ENCODE results near the gene SARM1. TPM values are rescaled to one million over a fixed set of nuclear protein-coding genes. Genes with fewer than 3 reads are reported as not detected.

Gene SARM1
- total RNA-seq = 10 to 100 TPM; 30.1 to 33.7 TPM

DNA sequence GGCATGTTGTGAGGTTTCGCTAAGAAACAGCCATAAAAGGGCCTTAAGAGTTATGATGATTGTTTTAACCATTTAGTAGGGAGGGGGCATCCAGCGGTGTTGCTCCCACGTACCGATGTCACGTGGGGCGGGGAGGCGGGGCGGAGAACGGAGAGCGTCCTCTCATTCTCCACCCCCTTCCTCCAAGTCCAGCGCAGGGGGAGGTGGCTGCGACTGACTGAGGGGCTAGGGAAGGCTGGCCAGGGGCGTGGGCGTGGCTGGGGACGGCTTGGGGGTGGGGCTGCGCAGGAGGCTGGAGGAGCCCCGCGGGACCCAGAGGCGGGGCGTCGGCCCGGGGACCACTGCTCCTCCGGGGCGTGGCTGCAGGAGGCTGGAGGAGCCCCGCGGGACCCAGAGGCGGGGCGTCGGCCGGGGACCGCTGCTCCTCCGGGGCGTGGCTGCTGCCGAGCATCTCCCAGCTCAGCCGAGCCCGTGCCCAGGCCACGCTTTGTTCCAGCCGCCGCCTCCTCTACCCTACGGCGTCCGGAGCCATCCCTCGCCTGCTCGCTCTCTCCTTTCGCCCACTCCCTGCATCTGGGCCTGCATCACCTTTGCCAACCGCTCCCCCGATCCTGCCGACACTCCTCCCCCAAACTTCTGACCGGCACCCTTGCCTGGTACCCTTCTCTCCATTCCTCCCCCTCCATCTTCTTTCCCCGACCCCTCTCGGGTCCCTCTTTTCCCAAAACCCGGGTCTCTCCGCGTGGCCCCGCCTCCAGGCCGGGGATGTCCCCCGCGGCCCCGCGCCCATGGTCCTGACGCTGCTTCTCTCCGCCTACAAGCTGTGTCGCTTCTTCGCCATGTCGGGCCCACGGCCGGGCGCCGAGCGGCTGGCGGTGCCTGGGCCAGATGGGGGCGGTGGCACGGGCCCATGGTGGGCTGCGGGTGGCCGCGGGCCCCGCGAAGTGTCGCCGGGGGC lies at the start of gene SARM1:
Gene SARM1, plus strand, starts transcription at position 450 of the 958 bp plus-strand sequence. Its CDS starts 339 bp downstream, at position 789.
- peak; percentile 92 for ATAC-seq (replicated peaks)
- peak within 1 kb of the TSS; percentile 90 for H3K4me3 Mint-ChIP-seq
- H3K36me3 Mint-ChIP-seq (ENCODE audit: low read depth) = peaks cover 26% of the 10 kb centered on the region
- no peaks in the 10 kb centered on the region for H3K9me3 Mint-ChIP-seq
- H3K27me3 Mint-ChIP-seq = no peaks in the 10 kb centered on the region
- H3K4me1 Mint-ChIP-seq = peaks cover 7% of the 10 kb centered on the region
- H3K27ac Mint-ChIP-seq = peak within 1 kb of the TSS; percentile 97

DNA sequence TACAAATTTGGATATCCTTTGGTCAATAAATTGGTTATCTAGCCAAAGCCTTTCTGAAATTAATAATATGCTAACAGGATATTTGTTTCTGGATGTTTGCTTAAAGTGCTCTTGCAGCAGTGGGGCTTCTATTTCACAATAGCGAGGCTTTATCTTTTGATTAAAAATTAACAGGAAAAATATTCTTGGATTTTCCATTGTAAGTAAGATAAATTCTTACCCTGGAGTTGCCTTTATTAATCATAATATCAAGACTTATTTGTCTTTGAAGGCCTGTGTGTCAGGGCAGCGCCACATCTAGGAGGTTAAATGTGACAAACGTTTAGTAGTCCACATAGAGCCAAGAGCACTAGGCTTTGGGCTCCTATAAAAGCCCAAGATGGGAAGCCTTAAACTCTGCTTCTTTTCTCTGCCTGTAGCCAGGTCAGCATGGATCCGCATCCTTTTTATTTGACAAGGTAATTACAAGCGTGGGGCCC lies 47.2 kb upstream of the SARM1 start:
- H3K36me3 Mint-ChIP-seq (ENCODE audit: low read depth) = peaks cover 69% of the 10 kb centered on the region
- no peaks in the 10 kb centered on the region for H3K9me3 Mint-ChIP-seq
- no peak overlapping the region for H3K4me3 Mint-ChIP-seq
- H3K27me3 Mint-ChIP-seq = no peaks in the 10 kb centered on the region
- ATAC-seq (replicated peaks) = no peak
- no peak overlapping the region for H3K27ac Mint-ChIP-seq
- H3K4me1 Mint-ChIP-seq = peaks cover 32% of the 10 kb centered on the region

DNA sequence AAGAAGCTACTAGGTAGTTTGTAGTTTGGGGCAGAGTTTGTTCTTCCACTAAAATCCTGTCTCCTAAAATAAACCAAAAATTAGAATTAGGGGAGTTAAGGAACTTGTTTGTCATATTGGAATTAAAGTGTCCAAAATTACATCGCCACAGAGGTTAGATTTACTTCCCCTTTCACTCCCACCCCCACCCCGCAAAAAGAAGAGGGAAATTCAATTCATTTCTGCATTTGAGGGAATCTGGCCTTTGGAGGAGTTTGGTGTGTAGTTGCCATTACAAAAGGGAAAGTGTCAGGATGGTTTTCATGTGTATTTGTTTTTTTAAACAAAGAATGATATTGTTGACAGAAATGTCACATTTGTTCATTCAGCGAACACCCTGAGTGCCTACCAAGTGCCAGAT lies 46.7 kb upstream of the SARM1 start:
- no peak overlapping the region for H3K4me3 Mint-ChIP-seq
- H3K36me3 Mint-ChIP-seq (ENCODE audit: low read depth) = peaks cover 73% of the 10 kb centered on the region
- H3K27me3 Mint-ChIP-seq = no peaks in the 10 kb centered on the region
- no peak for ATAC-seq (replicated peaks)
- peaks cover 31% of the 10 kb centered on the region for H3K4me1 Mint-ChIP-seq
- H3K27ac Mint-ChIP-seq = no peak overlapping the region
- no peaks in the 10 kb centered on the region for H3K9me3 Mint-ChIP-seq

DNA sequence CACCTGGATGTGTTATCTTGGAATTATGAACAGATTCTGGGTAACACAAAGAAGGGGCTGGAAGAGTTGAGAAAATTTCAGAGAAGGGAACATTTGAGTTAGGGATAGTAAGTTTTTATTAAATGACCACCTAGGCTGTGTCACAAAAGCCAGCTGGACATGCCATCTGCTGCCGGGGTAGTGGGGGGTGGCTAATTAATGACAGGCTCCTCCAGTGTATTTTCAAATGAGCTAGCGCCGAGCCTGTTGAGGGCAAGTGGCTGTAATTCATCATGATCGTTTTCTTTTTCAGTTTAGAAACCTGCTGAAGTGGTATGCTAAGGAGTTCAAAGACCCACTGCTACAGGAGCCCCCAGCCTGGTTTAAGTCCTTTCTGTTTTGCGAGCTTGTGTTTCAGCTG lies 46.3 kb upstream of the SARM1 start:
- no peak overlapping the region for H3K4me3 Mint-ChIP-seq
- no peak for ATAC-seq (replicated peaks)
- H3K4me1 Mint-ChIP-seq = peaks cover 27% of the 10 kb centered on the region
- no peak overlapping the region for H3K27ac Mint-ChIP-seq
- no peaks in the 10 kb centered on the region for H3K9me3 Mint-ChIP-seq
- peaks cover 69% of the 10 kb centered on the region for H3K36me3 Mint-ChIP-seq (ENCODE audit: low read depth)
- no peaks in the 10 kb centered on the region for H3K27me3 Mint-ChIP-seq

DNA sequence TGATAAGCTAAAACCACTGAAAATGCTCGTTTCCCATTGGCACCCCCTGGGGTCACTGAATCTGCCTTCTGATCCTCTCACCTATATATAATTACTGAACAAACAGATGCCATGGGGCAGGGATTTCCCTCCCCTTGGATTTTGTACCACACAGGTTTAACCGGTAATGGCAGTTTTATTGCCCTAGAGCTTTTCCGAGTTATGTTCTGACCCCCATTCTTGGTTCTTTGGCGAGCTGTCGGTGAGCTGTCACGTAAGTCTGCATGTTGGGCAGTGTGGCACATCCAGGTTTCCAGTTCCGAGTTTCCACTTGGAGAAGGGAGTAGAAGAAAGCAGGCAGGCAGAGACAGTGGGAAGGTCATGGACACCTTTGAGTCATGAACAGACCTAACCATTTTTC lies 45.4 kb upstream of the SARM1 start:
- Mint-ChIP-seq H3K9me3 (no peaks in the 10 kb centered on the region), H3K4me1 (peaks cover 18% of the 10 kb centered on the region), H3K36me3 (ENCODE audit: low read depth) (peaks cover 63% of the 10 kb centered on the region), H3K27ac (peak overlapping the region; percentile 88), H3K4me3 (no peak overlapping the region), H3K27me3 (no peaks in the 10 kb centered on the region)
- no peak for ATAC-seq (replicated peaks)

DNA sequence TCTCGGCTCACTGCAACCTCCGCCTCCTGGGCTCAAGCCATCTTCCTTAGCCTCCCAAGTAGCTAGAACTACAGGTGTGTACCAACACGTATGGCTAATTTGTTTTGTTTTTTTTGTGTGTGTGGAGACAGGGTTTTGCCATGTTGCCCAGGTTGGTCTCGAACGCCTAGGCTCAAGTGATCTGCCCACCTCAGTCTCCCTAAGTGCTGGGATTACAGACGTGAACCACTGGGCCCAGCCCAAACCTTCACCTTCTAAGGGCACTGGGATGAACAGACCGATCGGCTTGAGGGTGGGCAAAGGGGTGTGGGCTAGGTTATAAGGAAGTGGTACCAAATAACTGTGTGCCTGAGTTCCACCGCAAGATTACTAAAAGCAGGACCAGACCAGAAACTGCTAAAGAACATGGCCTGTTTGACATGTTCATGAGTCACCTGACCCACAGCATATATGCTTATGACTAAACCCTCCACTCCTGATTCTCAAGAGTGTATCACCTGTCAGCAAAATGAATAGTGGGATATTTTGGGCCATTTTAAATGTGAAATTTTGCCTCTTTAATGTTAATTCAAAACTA lies 44.4 kb upstream of the SARM1 start:
- Mint-ChIP-seq H3K4me3 (peak overlapping the region; percentile 60), H3K9me3 (no peaks in the 10 kb centered on the region), H3K27me3 (no peaks in the 10 kb centered on the region), H3K27ac (peak overlapping the region; percentile 88), H3K4me1 (peaks cover 16% of the 10 kb centered on the region), H3K36me3 (ENCODE audit: low read depth) (peaks cover 66% of the 10 kb centered on the region)
- peak; percentile 100 for ATAC-seq (replicated peaks)

DNA sequence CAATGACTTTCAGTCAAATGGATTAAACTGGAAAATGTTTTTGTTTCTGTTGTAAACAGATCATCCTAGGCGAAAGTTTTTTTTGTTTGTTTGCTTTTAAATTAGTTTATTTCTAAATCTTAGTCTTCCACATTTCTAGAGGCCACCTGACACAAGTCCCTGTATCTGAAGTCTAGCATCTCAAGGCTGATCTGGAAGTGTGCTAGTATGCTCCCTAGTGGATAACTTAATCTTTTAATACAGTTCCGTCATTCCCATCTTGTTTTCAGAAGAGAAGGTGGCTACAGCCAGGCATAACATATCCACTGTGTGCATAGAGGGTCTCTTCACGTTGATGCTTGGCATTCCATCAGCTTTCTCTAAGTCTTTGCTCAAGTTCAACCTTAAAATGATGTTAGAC lies 43.8 kb upstream of the SARM1 start:
- H3K4me3 Mint-ChIP-seq = peak overlapping the region; percentile 60
- peak overlapping the region; percentile 88 for H3K27ac Mint-ChIP-seq
- H3K27me3 Mint-ChIP-seq = no peaks in the 10 kb centered on the region
- peaks cover 20% of the 10 kb centered on the region for H3K4me1 Mint-ChIP-seq
- H3K36me3 Mint-ChIP-seq (ENCODE audit: low read depth) = peaks cover 64% of the 10 kb centered on the region
- no peak for ATAC-seq (replicated peaks)
- no peaks in the 10 kb centered on the region for H3K9me3 Mint-ChIP-seq

DNA sequence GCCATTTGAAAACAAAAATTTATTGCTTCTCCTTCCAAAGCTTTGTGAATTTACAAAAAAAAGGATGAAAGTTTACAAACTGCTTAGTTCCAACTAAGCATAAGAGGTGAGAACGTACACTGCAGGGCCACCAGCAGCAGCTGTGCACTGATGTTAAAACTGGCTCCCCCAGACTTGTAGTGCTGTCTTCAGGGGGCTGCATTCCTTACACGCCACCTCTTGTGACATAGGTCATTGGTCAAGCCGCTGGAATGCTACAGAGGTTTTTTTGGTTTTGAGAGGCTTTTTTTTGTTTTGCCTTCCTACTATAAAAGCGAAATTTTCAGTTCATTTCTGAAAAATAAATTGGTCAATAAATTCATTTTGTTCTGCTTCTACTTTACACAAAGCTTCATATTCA lies 43.2 kb upstream of the SARM1 start:
- no peak overlapping the region for H3K4me3 Mint-ChIP-seq
- peaks cover 20% of the 10 kb centered on the region for H3K4me1 Mint-ChIP-seq
- H3K36me3 Mint-ChIP-seq (ENCODE audit: low read depth) = peaks cover 64% of the 10 kb centered on the region
- no peaks in the 10 kb centered on the region for H3K9me3 Mint-ChIP-seq
- no peaks in the 10 kb centered on the region for H3K27me3 Mint-ChIP-seq
- ATAC-seq (replicated peaks) = no peak
- peak overlapping the region; percentile 88 for H3K27ac Mint-ChIP-seq

DNA sequence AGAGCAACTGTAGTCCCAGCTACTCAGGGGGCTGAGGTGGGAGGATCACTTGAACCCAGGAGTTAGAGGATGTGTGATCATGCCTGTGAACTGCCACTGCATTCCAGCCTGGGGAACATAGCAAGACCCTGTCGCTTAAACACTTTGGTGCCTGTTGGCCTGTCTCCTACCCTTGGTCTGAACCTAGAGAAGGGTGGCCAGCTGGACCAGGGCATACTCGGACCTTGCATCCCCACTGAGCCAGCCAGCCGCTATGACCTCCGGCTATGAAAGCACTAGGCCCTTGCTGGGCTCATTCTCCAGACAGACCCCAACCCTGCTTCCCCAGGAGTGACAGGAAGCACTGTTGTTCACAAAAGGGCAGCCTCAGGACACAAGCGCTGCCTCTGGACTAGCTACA lies 40.8 kb upstream of the SARM1 start:
- ATAC-seq (replicated peaks) = no peak
- Mint-ChIP-seq H3K36me3 (ENCODE audit: low read depth) (peaks cover 59% of the 10 kb centered on the region), H3K4me1 (peaks cover 32% of the 10 kb centered on the region), H3K4me3 (no peak overlapping the region), H3K27me3 (no peaks in the 10 kb centered on the region), H3K27ac (no peak overlapping the region), H3K9me3 (no peaks in the 10 kb centered on the region)

DNA sequence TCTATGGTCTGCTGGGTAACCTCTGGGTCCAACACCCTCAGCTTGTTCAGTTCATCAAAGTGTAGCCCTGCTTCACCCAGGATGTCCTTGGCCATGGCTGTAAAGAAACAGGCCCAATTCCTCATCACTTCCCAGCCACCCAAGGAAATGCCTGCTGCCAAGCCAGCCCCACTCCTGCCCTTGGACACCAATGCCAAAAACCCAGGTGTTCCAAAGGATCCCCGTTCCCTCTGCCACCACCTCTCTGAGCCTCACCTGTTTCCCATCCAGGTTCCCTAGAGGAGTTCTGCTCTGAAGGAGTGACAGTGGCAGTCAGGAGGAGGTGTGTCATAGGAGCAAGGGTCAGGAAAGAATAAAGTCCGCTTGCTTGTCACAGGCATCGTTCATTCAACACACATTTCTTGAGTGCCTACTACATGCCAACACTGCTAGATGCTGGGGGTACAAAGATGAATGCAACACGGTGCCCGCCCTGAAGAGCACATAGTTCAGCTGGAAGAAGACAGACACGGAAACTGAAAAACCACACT lies 39.5 kb upstream of the SARM1 start:
- H3K27ac Mint-ChIP-seq = peak overlapping the region; percentile 40
- H3K9me3 Mint-ChIP-seq = no peaks in the 10 kb centered on the region
- ATAC-seq (replicated peaks) = no peak
- H3K4me3 Mint-ChIP-seq = no peak overlapping the region
- H3K4me1 Mint-ChIP-seq = peaks cover 31% of the 10 kb centered on the region
- H3K27me3 Mint-ChIP-seq = no peaks in the 10 kb centered on the region
- H3K36me3 Mint-ChIP-seq (ENCODE audit: low read depth) = peaks cover 46% of the 10 kb centered on the region

DNA sequence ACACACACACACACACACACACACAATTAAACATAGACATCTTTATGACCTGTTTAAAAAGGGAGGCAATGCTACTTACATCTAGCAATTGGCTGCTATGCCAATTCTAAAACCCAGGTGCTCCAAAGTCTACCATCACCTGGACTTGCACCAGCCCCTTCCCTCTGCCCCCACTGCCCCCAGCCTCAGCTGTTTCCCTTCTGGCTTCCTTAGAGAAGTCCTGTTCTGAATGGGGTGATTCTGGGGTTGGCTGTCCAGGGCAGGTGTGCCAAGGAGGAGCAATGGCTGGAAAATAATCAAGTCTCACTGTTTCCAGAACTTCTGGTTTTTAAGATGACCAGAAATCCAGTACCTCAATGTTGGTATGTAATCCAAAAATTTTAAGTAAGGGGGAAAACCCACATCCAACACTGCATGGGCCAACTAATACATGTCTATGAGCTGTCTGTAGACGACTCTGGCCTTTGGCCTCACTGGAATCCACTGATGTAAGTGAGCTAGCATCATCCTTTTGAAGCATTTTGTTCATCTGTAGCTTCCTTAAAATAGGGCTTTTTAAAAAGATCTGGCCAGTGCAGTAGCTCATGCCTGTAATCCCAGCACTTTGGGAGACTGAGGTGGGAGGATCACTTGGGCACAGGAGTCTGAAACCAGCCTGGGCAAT lies 38.3 kb upstream of the SARM1 start:
- Mint-ChIP-seq H3K36me3 (ENCODE audit: low read depth) (peaks cover 34% of the 10 kb centered on the region), H3K4me1 (peaks cover 30% of the 10 kb centered on the region), H3K27ac (no peak overlapping the region), H3K9me3 (no peaks in the 10 kb centered on the region), H3K27me3 (no peaks in the 10 kb centered on the region), H3K4me3 (peak overlapping the region; percentile 93)
- no peak for ATAC-seq (replicated peaks)

DNA sequence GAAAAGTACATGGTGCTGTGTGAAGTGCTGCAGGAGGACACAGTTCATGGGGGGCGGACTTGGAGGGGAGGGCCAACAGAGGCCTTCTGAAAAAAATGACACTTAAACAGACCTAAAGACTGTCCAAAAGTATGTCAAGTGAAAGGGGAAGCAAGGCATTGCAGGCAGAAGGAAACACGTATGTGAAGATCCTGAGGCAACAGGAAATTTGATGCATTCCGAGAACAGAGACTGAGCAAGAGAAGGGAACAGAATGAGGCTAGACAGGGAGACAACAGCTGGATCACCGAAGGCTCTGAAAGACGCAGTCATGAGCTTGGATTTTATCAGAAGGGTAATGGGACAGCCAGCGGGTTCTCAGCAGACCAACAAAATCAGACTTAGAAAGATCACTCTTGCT lies 37.3 kb upstream of the SARM1 start:
- H3K4me1 Mint-ChIP-seq = peaks cover 30% of the 10 kb centered on the region
- peaks cover 24% of the 10 kb centered on the region for H3K36me3 Mint-ChIP-seq (ENCODE audit: low read depth)
- H3K9me3 Mint-ChIP-seq = no peaks in the 10 kb centered on the region
- H3K27me3 Mint-ChIP-seq = no peaks in the 10 kb centered on the region
- H3K4me3 Mint-ChIP-seq = peak overlapping the region; percentile 93
- H3K27ac Mint-ChIP-seq = peak overlapping the region; percentile 96
- ATAC-seq (replicated peaks) = no peak

DNA sequence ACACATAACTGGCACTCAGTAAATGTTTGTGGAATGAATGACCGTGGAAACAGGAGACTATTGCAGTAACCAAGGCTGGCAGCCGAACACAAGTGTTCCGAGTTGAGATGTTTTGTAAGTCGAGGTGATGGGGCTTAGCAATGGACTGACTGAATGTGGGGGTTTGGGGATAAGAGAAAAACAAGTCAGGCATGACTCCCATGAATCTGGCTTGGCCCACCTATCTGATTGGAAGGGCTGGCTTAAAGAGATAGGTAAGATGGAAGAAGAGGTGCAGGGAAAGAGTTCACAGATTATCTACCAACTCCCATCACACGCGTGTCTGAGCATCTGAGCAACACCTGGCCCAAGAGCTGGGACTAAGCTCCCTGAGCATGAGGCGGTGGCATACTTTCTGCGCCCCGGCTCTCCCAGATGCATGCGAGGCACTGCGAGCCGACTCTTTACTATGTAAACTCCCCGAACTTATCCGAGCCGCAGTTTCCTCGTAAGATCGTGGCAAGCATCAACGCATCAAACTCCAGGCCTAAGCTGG lies 36.8 kb upstream of the SARM1 start:
- H3K27me3 Mint-ChIP-seq = no peaks in the 10 kb centered on the region
- H3K27ac Mint-ChIP-seq = peak overlapping the region; percentile 96
- no peaks in the 10 kb centered on the region for H3K9me3 Mint-ChIP-seq
- peaks cover 30% of the 10 kb centered on the region for H3K4me1 Mint-ChIP-seq
- H3K4me3 Mint-ChIP-seq = peak overlapping the region; percentile 93
- H3K36me3 Mint-ChIP-seq (ENCODE audit: low read depth) = peaks cover 24% of the 10 kb centered on the region
- ATAC-seq (replicated peaks) = no peak

Data from activated T-helper 17 cell treated with anti-CD3 and anti-CD28 coated beads, Interleukin-2, amount 50 U/mL, for 72 hours (primary cell).